GM23338 (cell line): ENCODE measurements around the gene GALNT9. TPM values are rescaled to one million over a fixed set of nuclear protein-coding genes. Genes with fewer than 3 reads are reported as not detected.
A peak's percentile ranks its signal among the peaks of the same experiment; 100 is the strongest.
"Not testable (repeated sequence)": the region's sequence is repeated elsewhere in the genome, so short reads cannot be mapped to it uniquely, and the experiment has no call there.

Experiments
- ATAC-seq: fragments of 200-7000 bp; cut with Tn5 transposase; 3 replicates; pipeline ENCODE4 v1.9.1; 2020
- DNase-seq: peaks from one replicate; pipeline ENCODE4 v3.0.0-alpha.2; 2015; ENCODE audit warnings: low spot score
- H2AFZ ChIP-seq: fragments of 200-600 bp; sonication (generic); 2 replicates; pipeline ENCODE4 v1.8.0; 2016; ENCODE audit warnings: antibody characterized with exemption, mild to moderate bottlenecking, moderate library complexity
- H3F3A ChIP-seq: fragments of 200-600 bp; sonication (generic); replicated peaks from 2 replicates; pipeline ENCODE4 v1.8.0; 2017; ENCODE audit warnings: antibody characterized with exemption, mixed run types, low read depth
- H3K27ac ChIP-seq: fragments of 200-600 bp; sonication (generic); 2 replicates; pipeline ENCODE4 v1.6.1; 2016; ENCODE audit warnings: low read depth
- H3K27me3 ChIP-seq: fragments of 200-600 bp; sonication (generic); 2 replicates; pipeline ENCODE4 v1.8.0; 2016; ENCODE audit warnings: mild to moderate bottlenecking, mixed run types, moderate library complexity; ENCODE audit not compliant: insufficient read depth
- H3K36me3 ChIP-seq: fragments of 200-600 bp; sonication (generic); 2 replicates; pipeline ENCODE4 v1.8.0; 2016; ENCODE audit warnings: mild to moderate bottlenecking; ENCODE audit not compliant: insufficient read depth
- H3K4me1 ChIP-seq: fragments of 200-600 bp; sonication (generic); 2 replicates; pipeline ENCODE4 v1.8.0; 2016; ENCODE audit warnings: mild to moderate bottlenecking, moderate library complexity; ENCODE audit not compliant: insufficient read depth
- H3K4me2 ChIP-seq: fragments of 200-600 bp; sonication (generic); 2 replicates; pipeline ENCODE4 v1.7.1; 2017; ENCODE audit warnings: mixed run types
- H3K4me3 ChIP-seq: fragments of 200-600 bp; sonication (generic); 2 replicates; pipeline ENCODE4 v1.6.1; 2016; ENCODE audit warnings: mixed run types
- H3K79me2 ChIP-seq: fragments of 200-600 bp; sonication (generic); replicated peaks from 2 replicates; pipeline ENCODE4 v1.8.0; 2017; ENCODE audit warnings: mild to moderate bottlenecking; ENCODE audit not compliant: insufficient read depth
- H3K9me2 ChIP-seq: fragments of 200-600 bp; sonication (generic); 2 replicates; pipeline ENCODE4 v1.8.0; 2017; ENCODE audit not compliant: insufficient read depth
- H4K20me1 ChIP-seq: fragments of 200-600 bp; sonication (generic); replicated peaks from 2 replicates; pipeline ENCODE4 v1.8.0; 2017; ENCODE audit warnings: mild to moderate bottlenecking; ENCODE audit not compliant: insufficient read depth
- H3K27ac Mint-ChIP-seq: 2 replicates; pipeline ENCODE4 v1.8.0; 2020; ENCODE audit warnings: inconsistent platforms, mild to moderate bottlenecking, moderate library complexity, mixed read lengths
- H3K27me3 Mint-ChIP-seq: 3 replicates; pipeline ENCODE4 v1.8.0; 2022; ENCODE audit warnings: low read depth, mild to moderate bottlenecking, moderate library complexity, mixed read lengths, inconsistent platforms; ENCODE audit not compliant: insufficient read depth, poor library complexity
- H3K36me3 Mint-ChIP-seq: 3 replicates; pipeline ENCODE4 v1.8.0; 2021; ENCODE audit warnings: low read depth, mild to moderate bottlenecking, inconsistent platforms, moderate library complexity, mixed read lengths
- H3K4me1 Mint-ChIP-seq: 3 replicates; pipeline ENCODE4 v1.8.0; 2020; ENCODE audit warnings: mild to moderate bottlenecking, inconsistent platforms, mixed read lengths
- H3K4me3 Mint-ChIP-seq: 3 replicates; pipeline ENCODE4 v1.8.0; 2021; ENCODE audit warnings: moderate library complexity, mild to moderate bottlenecking, inconsistent platforms, mixed read lengths
- H3K9me3 Mint-ChIP-seq: 3 replicates; pipeline ENCODE4 v1.8.0; 2020; ENCODE audit warnings: moderate library complexity, mild to moderate bottlenecking, inconsistent platforms, mixed read lengths
- POLR2AphosphoS5 ChIP-seq: IDR thresholded peaks from 2 replicates; pipeline ENCODE4 v1.6.1; 2016; ENCODE audit warnings: antibody characterized with exemption, low read depth
- STAT1 ChIP-seq: IDR thresholded peaks from one replicate; pipeline ENCODE4 v1.6.1; 2016; ENCODE audit warnings: antibody characterized with exemption; ENCODE audit not compliant: unreplicated experiment
- ZNF114 ChIP-seq: fragments of 250-450 bp; sonication (Bioruptor Pico); IDR thresholded peaks from 2 replicates; pipeline ENCODE4 v1.5.0; 2020; ENCODE audit warnings: mild to moderate bottlenecking, moderate library complexity
- long read RNA-seq: library from polyadenylated mRNA; unstranded; transcript quantifications from one replicate; pipeline ENCODE4 v2.0.0, GENCODE V29; 2020; ENCODE audit not compliant: unreplicated experiment
- polyA plus RNA-seq: library from polyadenylated mRNA; unstranded; fragments of >200 nt; fragmentation: Nextera tagmentation; extraction: Ambion mirVana; gene quantifications from 2 replicates; pipeline ENCODE4 v1.2.1, GENCODE V29; 2016
- total RNA-seq: library from RNA; depleted of rRNA; stranded (reverse); fragments of >200 nt; shearing (Covaris generic); gene quantifications from 2 replicates; pipeline ENCODE4 v1.2.3, GENCODE V29; 2014; rRNA removed
- TF ChIP-seq, protein P1 (sequence below): IDR thresholded peaks from one replicate; pipeline ENCODE4 v1.6.1; 2018; ENCODE audit warnings: antibody characterized with exemption; ENCODE audit not compliant: unreplicated experiment
- TF ChIP-seq, protein P2 (sequence below): fragments of 250-450 bp; sonication (Bioruptor Pico); IDR thresholded peaks from 2 replicates; pipeline ENCODE4 v1.5.0; 2020; ENCODE audit warnings: mild to moderate bottlenecking, moderate library complexity

GALNT9 gene
- 2.5 TPM in 2 replicates for total RNA-seq
- 0.81 and 0.90 TPM in 2 replicates for polyA plus RNA-seq
- long read RNA-seq, partial matches to known transcripts, result 1 of 1 reads
- long read RNA-seq, other reads (novel, unspliced or antisense), result 0 of 1 reads

DNA sequence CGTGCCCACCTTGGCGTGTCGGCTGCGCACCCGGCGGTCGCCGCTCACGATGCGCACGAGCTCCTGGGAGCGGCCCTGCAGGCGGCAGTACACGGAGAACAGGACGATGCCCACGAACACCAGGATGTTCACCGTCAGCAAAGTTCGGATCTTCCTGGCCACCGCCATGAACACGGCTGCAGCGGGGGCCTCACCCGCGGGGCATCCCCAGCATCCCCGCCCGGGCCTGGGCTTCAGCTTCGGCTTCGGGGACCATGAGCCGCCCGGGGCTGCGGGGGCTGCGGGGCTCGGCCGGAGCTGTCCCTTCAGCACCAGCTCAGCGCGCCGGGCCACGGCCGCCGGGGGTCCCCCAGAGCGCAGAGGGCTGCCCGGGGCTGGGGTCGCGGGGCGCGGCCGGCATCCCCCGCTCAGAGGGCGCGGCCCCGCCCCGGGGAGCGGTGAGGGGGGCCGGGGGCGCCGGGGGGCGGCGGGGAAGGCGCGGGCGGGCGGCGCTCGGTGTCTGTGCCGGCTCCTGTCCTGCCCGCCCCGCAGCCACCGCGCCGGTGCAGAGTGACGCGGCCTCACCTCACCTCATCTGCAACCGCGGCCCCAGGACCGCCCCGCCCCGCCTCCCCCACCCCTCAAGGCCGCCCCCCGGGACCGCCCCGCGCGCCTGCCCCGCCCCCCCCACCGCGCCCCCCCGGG, at the start of gene GALNT9:
Gene GALNT9 (minus strand): TSS at position 554 of the 684 bp plus-strand sequence. CDS start 386 bp downstream, at position 168.
- no peaks in the 10 kb centered on the region; the same call in 2 of the 3 replicates for H3K36me3 Mint-ChIP-seq
- peak; percentile 78 for ATAC-seq
- H3K79me2 ChIP-seq, result no peaks in the 10 kb centered on the region
- no peak for TF ChIP-seq ZNF114 (CRISPR knock-in tag)
- TF ChIP-seq, protein P1, sequence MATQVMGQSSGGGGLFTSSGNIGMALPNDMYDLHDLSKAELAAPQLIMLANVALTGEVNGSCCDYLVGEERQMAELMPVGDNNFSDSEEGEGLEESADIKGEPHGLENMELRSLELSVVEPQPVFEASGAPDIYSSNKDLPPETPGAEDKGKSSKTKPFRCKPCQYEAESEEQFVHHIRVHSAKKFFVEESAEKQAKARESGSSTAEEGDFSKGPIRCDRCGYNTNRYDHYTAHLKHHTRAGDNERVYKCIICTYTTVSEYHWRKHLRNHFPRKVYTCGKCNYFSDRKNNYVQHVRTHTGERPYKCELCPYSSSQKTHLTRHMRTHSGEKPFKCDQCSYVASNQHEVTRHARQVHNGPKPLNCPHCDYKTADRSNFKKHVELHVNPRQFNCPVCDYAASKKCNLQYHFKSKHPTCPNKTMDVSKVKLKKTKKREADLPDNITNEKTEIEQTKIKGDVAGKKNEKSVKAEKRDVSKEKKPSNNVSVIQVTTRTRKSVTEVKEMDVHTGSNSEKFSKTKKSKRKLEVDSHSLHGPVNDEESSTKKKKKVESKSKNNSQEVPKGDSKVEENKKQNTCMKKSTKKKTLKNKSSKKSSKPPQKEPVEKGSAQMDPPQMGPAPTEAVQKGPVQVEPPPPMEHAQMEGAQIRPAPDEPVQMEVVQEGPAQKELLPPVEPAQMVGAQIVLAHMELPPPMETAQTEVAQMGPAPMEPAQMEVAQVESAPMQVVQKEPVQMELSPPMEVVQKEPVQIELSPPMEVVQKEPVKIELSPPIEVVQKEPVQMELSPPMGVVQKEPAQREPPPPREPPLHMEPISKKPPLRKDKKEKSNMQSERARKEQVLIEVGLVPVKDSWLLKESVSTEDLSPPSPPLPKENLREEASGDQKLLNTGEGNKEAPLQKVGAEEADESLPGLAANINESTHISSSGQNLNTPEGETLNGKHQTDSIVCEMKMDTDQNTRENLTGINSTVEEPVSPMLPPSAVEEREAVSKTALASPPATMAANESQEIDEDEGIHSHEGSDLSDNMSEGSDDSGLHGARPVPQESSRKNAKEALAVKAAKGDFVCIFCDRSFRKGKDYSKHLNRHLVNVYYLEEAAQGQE, result peak; percentile 76
- no peaks in the 10 kb centered on the region; the same call in 1 of the 2 replicates for H4K20me1 ChIP-seq
- H3K36me3 ChIP-seq, result no peaks in the 10 kb centered on the region
- H2AFZ ChIP-seq, result no peak within 1 kb of the TSS
- no peak within 1 kb of the TSS for H3K27ac ChIP-seq
- peaks cover 42% of the 10 kb centered on the region for H3K27me3 Mint-ChIP-seq
- peak within 1 kb of the TSS; percentile 47 for H3K4me3 Mint-ChIP-seq
- no peaks in the 10 kb centered on the region for H3K9me2 ChIP-seq
- peaks cover 9% of the 10 kb centered on the region; the same call in 1 of the 2 replicates for H3F3A ChIP-seq
- peak within 1 kb of the TSS; percentile 48; the same call in 1 of the 2 replicates for H3K4me3 ChIP-seq
- H3K4me1 ChIP-seq, result no peaks in the 10 kb centered on the region
- peaks cover 8% of the 10 kb centered on the region; the same call in 2 of the 3 replicates for H3K4me1 Mint-ChIP-seq
- peaks cover 33% of the 10 kb centered on the region for H3K27me3 ChIP-seq
- peak within 1 kb of the TSS; percentile 71 for H3K4me2 ChIP-seq
- peak; percentile 80 for DNase-seq
- H3K9me3 Mint-ChIP-seq, result no peaks in the 10 kb centered on the region
- H3K27ac Mint-ChIP-seq, result no peak within 1 kb of the TSS

DNA sequence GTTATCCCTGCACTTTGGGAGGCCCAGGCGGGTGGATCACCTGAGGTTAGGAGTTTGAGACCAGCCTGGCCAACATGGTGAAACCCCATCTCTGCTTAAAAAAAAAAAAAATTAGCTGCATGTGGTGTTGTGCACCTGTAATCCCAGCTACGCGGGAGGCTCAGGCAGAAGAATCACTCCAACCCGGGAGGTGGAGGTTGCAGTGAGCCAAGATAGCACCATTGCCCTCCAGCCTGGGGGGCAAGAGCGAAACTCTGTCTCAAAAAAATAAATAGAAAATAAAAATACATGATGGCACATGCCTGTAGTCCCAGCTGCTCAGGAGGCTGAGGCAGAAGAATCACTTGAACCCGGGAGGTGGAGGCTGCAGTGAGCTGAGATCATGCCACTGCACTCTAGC, 49.7 kb upstream of the GALNT9 start:
- H3K4me3 Mint-ChIP-seq, H3F3A ChIP-seq, ATAC-seq, H3K4me3 ChIP-seq, H3K27ac ChIP-seq, H3K9me3 Mint-ChIP-seq, DNase-seq, H2AFZ ChIP-seq, H3K36me3 ChIP-seq, H3K27ac Mint-ChIP-seq, H3K79me2 ChIP-seq, H3K36me3 Mint-ChIP-seq, H3K4me1 ChIP-seq, H4K20me1 ChIP-seq, H3K4me2 ChIP-seq, H3K9me2 ChIP-seq: not testable (repeated sequence)
- Mint-ChIP-seq H3K27me3 (peaks cover 37% of the 10 kb centered on the region), H3K4me1 (peaks cover 20% of the 10 kb centered on the region)
- H3K27me3 ChIP-seq, result peaks cover 53% of the 10 kb centered on the region

DNA sequence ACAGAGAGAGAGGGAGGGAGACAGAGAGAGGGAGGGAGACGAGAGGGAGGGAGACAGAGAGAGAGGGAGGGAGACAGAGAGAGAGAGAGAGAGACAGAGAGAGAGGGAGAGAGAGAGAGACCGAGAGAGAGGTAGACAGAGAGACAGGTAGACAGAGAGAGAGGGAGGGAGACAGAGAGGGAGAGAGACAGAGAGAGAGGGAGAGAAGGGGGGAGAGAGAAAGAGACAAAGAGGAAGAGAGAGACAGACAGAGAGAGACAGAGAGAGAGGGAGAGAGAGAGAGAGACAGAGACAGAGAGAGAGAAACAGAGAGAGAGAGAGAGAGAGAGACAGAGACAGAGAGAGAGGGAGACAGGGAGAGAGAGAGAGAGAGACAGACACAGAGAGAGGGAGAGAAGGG, 47.8 kb upstream of the GALNT9 start:
- Histone ChIP-seq H2AFZ (no peak overlapping the region), H4K20me1 (no peaks in the 10 kb centered on the region), H3K9me2 (no peaks in the 10 kb centered on the region), H3K36me3 (no peaks in the 10 kb centered on the region), H3K4me1 (no peaks in the 10 kb centered on the region), H3K27me3 (peaks cover 40% of the 10 kb centered on the region), H3F3A (no peaks in the 10 kb centered on the region), H3K4me2 (no peak overlapping the region), H3K4me3 (no peak overlapping the region), H3K27ac (no peak overlapping the region), H3K79me2 (no peaks in the 10 kb centered on the region)
- no peaks in the 10 kb centered on the region; the same call in 2 of the 3 replicates for H3K36me3 Mint-ChIP-seq
- H3K9me3 Mint-ChIP-seq, result no peaks in the 10 kb centered on the region; the same call in 2 of the 3 replicates
- ATAC-seq, result no peak
- peaks cover 49% of the 10 kb centered on the region for H3K27me3 Mint-ChIP-seq
- H3K27ac Mint-ChIP-seq, result no peak overlapping the region
- H3K4me1 Mint-ChIP-seq, result peaks cover 25% of the 10 kb centered on the region
- no peak for DNase-seq
- no peak overlapping the region for H3K4me3 Mint-ChIP-seq
- TF ChIP-seq STAT1 (no peak), POLR2AphosphoS5 (no peak)
- TF ChIP-seq, protein P2, sequence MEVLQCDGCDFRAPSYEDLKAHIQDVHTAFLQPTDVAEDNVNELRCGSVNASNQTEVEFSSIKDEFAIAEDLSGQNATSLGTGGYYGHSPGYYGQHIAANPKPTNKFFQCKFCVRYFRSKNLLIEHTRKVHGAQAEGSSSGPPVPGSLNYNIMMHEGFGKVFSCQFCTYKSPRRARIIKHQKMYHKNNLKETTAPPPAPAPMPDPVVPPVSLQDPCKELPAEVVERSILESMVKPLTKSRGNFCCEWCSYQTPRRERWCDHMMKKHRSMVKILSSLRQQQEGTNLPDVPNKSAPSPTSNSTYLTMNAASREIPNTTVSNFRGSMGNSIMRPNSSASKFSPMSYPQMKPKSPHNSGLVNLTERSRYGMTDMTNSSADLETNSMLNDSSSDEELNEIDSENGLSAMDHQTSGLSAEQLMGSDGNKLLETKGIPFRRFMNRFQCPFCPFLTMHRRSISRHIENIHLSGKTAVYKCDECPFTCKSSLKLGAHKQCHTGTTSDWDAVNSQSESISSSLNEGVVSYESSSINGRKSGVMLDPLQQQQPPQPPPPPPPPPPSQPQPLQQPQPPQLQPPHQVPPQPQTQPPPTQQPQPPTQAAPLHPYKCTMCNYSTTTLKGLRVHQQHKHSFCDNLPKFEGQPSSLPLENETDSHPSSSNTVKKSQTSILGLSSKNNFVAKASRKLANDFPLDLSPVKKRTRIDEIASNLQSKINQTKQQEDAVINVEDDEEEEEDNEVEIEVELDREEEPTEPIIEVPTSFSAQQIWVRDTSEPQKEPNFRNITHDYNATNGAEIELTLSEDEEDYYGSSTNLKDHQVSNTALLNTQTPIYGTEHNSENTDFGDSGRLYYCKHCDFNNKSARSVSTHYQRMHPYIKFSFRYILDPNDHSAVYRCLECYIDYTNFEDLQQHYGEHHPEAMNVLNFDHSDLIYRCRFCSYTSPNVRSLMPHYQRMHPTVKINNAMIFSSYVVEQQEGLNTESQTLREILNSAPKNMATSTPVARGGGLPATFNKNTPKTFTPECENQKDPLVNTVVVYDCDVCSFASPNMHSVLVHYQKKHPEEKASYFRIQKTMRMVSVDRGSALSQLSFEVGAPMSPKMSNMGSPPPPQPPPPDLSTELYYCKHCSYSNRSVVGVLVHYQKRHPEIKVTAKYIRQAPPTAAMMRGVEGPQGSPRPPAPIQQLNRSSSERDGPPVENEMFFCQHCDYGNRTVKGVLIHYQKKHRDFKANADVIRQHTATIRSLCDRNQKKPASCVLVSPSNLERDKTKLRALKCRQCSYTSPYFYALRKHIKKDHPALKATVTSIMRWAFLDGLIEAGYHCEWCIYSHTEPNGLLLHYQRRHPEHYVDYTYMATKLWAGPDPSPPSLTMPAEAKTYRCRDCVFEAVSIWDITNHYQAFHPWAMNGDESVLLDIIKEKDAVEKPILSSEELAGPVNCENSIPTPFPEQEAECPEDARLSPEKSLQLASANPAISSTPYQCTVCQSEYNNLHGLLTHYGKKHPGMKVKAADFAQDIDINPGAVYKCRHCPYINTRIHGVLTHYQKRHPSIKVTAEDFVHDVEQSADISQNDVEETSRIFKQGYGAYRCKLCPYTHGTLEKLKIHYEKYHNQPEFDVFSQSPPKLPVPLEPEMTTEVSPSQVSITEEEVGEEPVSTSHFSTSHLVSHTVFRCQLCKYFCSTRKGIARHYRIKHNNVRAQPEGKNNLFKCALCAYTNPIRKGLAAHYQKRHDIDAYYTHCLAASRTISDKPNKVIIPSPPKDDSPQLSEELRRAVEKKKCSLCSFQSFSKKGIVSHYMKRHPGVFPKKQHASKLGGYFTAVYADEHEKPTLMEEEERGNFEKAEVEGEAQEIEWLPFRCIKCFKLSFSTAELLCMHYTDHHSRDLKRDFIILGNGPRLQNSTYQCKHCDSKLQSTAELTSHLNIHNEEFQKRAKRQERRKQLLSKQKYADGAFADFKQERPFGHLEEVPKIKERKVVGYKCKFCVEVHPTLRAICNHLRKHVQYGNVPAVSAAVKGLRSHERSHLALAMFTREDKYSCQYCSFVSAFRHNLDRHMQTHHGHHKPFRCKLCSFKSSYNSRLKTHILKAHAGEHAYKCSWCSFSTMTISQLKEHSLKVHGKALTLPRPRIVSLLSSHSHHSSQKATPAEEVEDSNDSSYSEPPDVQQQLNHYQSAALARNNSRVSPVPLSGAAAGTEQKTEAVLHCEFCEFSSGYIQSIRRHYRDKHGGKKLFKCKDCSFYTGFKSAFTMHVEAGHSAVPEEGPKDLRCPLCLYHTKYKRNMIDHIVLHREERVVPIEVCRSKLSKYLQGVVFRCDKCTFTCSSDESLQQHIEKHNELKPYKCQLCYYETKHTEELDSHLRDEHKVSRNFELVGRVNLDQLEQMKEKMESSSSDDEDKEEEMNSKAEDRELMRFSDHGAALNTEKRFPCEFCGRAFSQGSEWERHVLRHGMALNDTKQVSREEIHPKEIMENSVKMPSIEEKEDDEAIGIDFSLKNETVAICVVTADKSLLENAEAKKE (CRISPR knock-in tag), result no peak
